Activated T-cell treated with anti-CD3 and anti-CD28 coated beads, Interleukin-2, amount 50 U/mL, for 1 hour (primary cell): ENCODE data around the gene TEX19.

Source experiments
- DNase-seq: peaks from one replicate; pipeline ENCODE4 v3.0.0-alpha.2; 2020

TEX19 gene

GRCh38 chr17:82322526-82323453 is 36.3 kb upstream of the TEX19 start:
- DNase-seq = no peak

GRCh38 chr17:82323514-82324234 is 35.4 kb upstream of the TEX19 start:
- no peak for DNase-seq

- no peak for DNase-seq
Measured at GRCh38 chr17:82324566-82325285, 34.3 kb upstream of the TEX19 start.

GRCh38 chr17:82325286-82326180 is 33.5 kb upstream of the TEX19 start:
- no peak for DNase-seq

GRCh38 chr17:82327289-82327688 is 31.8 kb upstream of the TEX19 start:
- DNase-seq = no peak

- DNase-seq = no peak
Measured at GRCh38 chr17:82327757-82328140, 31.3 kb upstream of the TEX19 start.

GRCh38 chr17:82328141-82328993 is 30.7 kb upstream of the TEX19 start:
- DNase-seq = no peak

GRCh38 chr17:82328994-82329507 is 30.0 kb upstream of the TEX19 start:
- no peak for DNase-seq

GRCh38 chr17:82329683-82330321 is 29.2 kb upstream of the TEX19 start:
- no peak for DNase-seq

GRCh38 chr17:82330322-82331239 is 28.5 kb upstream of the TEX19 start:
- no peak for DNase-seq

GRCh38 chr17:82331345-82331939 is 27.6 kb upstream of the TEX19 start:
- no peak for DNase-seq

GRCh38 chr17:82332669-82333278 is 26.3 kb upstream of the TEX19 start:
- DNase-seq = peak; percentile 51

- peak; percentile 46 for DNase-seq
Measured at GRCh38 chr17:82333279-82334171, 25.5 kb upstream of the TEX19 start, which contains the start of gene SECTM1. TSS of gene SECTM1 (minus strand) at chr17:82333766. CDS start at chr17:82327240, 6,526 bp downstream.

- DNase-seq = no peak
Measured at GRCh38 chr17:82334204-82334621, 24.8 kb upstream of the TEX19 start.

- peak; percentile 36 for DNase-seq
Measured at GRCh38 chr17:82334622-82335394, 24.2 kb upstream of the TEX19 start.

- no peak for DNase-seq
Measured at GRCh38 chr17:82338858-82339633, 20.0 kb upstream of the TEX19 start.
